ENCODE data around the gene BACH2. TPM values are rescaled to one million over a fixed set of nuclear protein-coding genes. Genes with fewer than 3 reads are reported as not detected.

Gene BACH2
- total RNA-seq, 1 experiment from 2014 or later, result 3.3 TPM

DNA sequence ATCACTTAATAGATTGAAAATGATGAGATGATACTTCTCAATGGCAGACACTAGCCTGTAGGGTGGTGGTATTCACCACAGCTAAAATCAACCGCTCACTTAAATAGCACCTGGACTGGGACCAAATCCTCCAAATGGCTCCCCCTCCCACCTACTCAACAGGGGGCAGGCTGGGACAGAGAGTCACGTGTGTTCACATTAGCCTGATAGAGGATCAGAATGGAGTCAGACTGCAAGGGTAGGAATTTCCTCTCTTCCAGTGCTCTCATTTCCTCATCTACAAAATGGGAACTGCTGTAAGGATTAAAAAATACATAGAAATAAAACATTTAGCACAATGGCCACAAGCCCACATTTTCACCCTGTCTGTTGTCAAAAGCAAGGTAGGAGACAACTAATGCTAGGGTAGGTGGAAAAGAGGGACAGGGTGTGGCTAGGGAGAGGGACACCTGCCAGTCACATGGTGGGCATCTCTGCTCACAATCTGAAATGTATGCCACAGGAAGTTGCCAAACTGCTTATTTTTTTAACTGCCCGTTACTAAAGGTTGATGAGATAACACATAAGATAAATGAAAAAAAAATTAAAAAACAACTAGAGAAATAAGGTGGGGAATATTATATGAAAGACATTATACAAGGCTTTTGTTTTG lies 55.3 kb downstream of the BACH2 start:
- H4K20me1 ChIP-seq (ENCODE audit: insufficient read depth), result no peaks in the 10 kb centered on the region
- H3K27me3 ChIP-seq (ENCODE audit: insufficient read depth, low read length), result no peaks in the 10 kb centered on the region
- no peaks in the 10 kb centered on the region for H3K79me2 ChIP-seq (ENCODE audit: insufficient read depth, low read length)
- POLR2A ChIA-PET, result interaction anchor here (1.0 kb wide), 1 partner anchor 23 kb away, joined by 3 read pairs; no protein-coding TSS in a partner anchor
- DNase-seq (ENCODE audit: low read depth, low spot score) (no peak), ATAC-seq (no peak)
- no peak overlapping the region for H3K4me2 ChIP-seq (ENCODE audit: low read length)
- CTCF ChIA-PET, result no interaction called here
- no peaks in the 10 kb centered on the region for H3K9me2 ChIP-seq (ENCODE audit: insufficient read depth)
- peaks cover 5 to 15% of the 10 kb centered on the region in 2 experiments; a peak in 2 of 4 replicates for H3K4me1 ChIP-seq (ENCODE audit: control insufficient read depth in 1 of 2, insufficient read depth in 2 of 2, low read length in 2 of 2)
- no peak overlapping the region for H3K9ac ChIP-seq (ENCODE audit: low read length)
- H3K27ac ChIP-seq (ENCODE audit: low read depth, low read length), result no peak overlapping the region
- RAD21 ChIA-PET (ENCODE audit: low non-redundant PET in 1 of 2, low total read pairs in 2 of 2, uncharacterized antibody in 2 of 2, unreplicated experiment in 2 of 2), result no interaction called here
- TF ChIP-seq ELF1 (IDR thresholded peaks at IDR 0.05; ENCODE audit: borderline replicate concordance, low read depth), result no peak
- H2AFZ ChIP-seq (ENCODE audit: low read depth, low read length, poor library complexity, severe bottlenecking), result no peak overlapping the region
- intact Hi-C loops (cut with micrococcal nuclease), result no loop called here
- no peaks in the 10 kb centered on the region for H3K36me3 ChIP-seq (ENCODE audit: control insufficient read depth in 1 of 2, insufficient read depth in 2 of 2, low read length in 2 of 2)
- H3K9me3 ChIP-seq (ENCODE audit: control insufficient read depth in 1 of 2, insufficient read depth in 1 of 2, low read depth in 1 of 2, low read length in 2 of 2), result no peaks in the 10 kb centered on the region
- no peak overlapping the region for H3K4me3 ChIP-seq (replicated peaks in 1 of 2; ENCODE audit: low read depth in 1 of 2, low read length in 2 of 2)
- no TSS peak for BruUV-seq (replicated peaks)

DNA sequence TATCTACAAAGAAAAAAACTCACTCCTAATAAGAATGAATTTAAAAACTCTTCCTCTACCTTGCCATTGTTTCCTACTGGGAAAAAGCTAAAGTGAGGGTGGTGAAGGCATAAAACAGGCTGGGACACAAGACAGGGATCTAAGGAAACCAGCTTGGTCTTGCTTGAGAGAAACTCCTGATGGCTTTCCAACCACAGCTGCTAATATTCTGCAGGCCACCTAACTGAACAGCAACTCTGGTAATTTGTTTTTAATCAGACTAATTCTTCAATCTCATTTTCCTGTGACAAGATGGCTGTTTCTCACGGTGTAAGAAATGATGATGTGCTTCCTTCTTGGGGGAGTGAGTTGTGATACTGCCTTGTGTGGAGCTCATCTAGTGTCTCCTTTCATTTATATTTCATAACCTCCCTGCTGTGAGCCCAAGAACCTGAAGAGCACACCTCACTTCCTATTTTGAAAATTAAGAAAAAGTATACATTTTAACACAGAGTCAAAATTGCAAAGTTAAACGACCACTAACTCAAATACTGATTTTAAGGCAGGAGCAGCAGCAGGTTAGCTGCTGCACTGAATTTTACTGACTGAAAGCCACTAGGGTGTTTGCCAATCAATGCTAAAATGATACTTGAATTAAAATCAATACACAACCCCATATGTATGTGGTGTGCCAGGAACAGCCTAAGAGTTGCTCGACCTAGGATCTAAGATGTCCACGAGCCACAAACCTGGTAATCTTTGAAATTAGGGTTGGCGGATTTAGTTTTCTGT lies 58.0 kb downstream of the BACH2 start:
- POLR2A ChIA-PET, result no interaction called here
- no peak for DNase-seq (ENCODE audit: low read depth, low spot score)
- no peak overlapping the region for H3K4me3 ChIP-seq (replicated peaks in 1 of 2; ENCODE audit: low read depth in 1 of 2, low read length in 2 of 2)
- no peaks in the 10 kb centered on the region for H3K27me3 ChIP-seq (ENCODE audit: insufficient read depth, low read length)
- no peaks in the 10 kb centered on the region for H3K36me3 ChIP-seq (ENCODE audit: control insufficient read depth in 1 of 2, insufficient read depth in 2 of 2, low read length in 2 of 2)
- H3K9ac ChIP-seq (ENCODE audit: low read length), result no peak overlapping the region
- RAD21 ChIA-PET (ENCODE audit: low non-redundant PET in 1 of 2, low total read pairs in 2 of 2, uncharacterized antibody in 2 of 2, unreplicated experiment in 2 of 2), result no interaction called here
- TF ChIP-seq SIN3A (IDR thresholded peaks at IDR 0.05; ENCODE audit: low read depth) (no peak), CTCF (IDR thresholded peaks at IDR 0.05 in 2 of 3, conservative IDR thresholded peaks at IDR 0.05 in 1 of 3; ENCODE audit: borderline replicate concordance in 1 of 3, insufficient read depth in 1 of 3, low read depth in 2 of 3, low read length in 2 of 3) (no peak), FOSL1 (IDR thresholded peaks at IDR 0.05; ENCODE audit: low read depth) (no peak), ZFX (IDR thresholded peaks at IDR 0.05) (no peak), SRF (IDR thresholded peaks at IDR 0.05; ENCODE audit: low read depth) (no peak), SP1 (IDR thresholded peaks at IDR 0.05; ENCODE audit: low read depth) (no peak), ELF1 (IDR thresholded peaks at IDR 0.05; ENCODE audit: borderline replicate concordance, low read depth) (no peak), EZH2phosphoT487 (IDR thresholded peaks at IDR 0.05; ENCODE audit: borderline replicate concordance) (no peak), TCF7L2 (IDR thresholded peaks at IDR 0.05; ENCODE audit: borderline replicate concordance, extremely low read depth, insufficient read depth, insufficient read length) (no peak), YY1 (IDR thresholded peaks at IDR 0.05; ENCODE audit: extremely low read depth, insufficient replicate concordance, low read depth, low read length) (no peak)
- TF ChIP-seq, protein P1, sequence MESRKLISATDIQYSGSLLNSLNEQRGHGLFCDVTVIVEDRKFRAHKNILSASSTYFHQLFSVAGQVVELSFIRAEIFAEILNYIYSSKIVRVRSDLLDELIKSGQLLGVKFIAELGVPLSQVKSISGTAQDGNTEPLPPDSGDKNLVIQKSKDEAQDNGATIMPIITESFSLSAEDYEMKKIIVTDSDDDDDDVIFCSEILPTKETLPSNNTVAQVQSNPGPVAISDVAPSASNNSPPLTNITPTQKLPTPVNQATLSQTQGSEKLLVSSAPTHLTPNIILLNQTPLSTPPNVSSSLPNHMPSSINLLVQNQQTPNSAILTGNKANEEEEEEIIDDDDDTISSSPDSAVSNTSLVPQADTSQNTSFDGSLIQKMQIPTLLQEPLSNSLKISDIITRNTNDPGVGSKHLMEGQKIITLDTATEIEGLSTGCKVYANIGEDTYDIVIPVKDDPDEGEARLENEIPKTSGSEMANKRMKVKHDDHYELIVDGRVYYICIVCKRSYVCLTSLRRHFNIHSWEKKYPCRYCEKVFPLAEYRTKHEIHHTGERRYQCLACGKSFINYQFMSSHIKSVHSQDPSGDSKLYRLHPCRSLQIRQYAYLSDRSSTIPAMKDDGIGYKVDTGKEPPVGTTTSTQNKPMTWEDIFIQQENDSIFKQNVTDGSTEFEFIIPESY (IDR thresholded peaks at IDR 0.05; ENCODE audit: extremely low read depth, insufficient replicate concordance, low read length), result no peak
- no peak for ATAC-seq
- no peak overlapping the region for H3K4me2 ChIP-seq (ENCODE audit: low read length)
- H2AFZ ChIP-seq (ENCODE audit: low read depth, low read length, poor library complexity, severe bottlenecking), result no peak overlapping the region
- H3K4me1 ChIP-seq (ENCODE audit: control insufficient read depth in 1 of 2, insufficient read depth in 2 of 2, low read length in 2 of 2), result peaks cover 5 to 15% of the 10 kb centered on the region in 2 experiments; a peak in 2 of 4 replicates
- no peaks in the 10 kb centered on the region for H4K20me1 ChIP-seq (ENCODE audit: insufficient read depth)
- H3K27ac ChIP-seq (ENCODE audit: low read depth, low read length), result no peak overlapping the region
- CTCF ChIA-PET, result no interaction called here
- no peaks in the 10 kb centered on the region for H3K9me2 ChIP-seq (ENCODE audit: insufficient read depth)
- H3K79me2 ChIP-seq (ENCODE audit: insufficient read depth, low read length), result no peaks in the 10 kb centered on the region
- no peaks in the 10 kb centered on the region for H3K9me3 ChIP-seq (ENCODE audit: control insufficient read depth in 1 of 2, insufficient read depth in 1 of 2, low read depth in 1 of 2, low read length in 2 of 2)
- intact Hi-C loops (cut with micrococcal nuclease), result no loop called here
- no TSS peak for BruUV-seq (replicated peaks)

All from HCT116 (cell line).